GM21528 (cell line): ENCODE results near the gene PDLIM5.

Experiments
- ATAC-seq: cut with Tn5 transposase; IDR thresholded peaks from one replicate; pipeline ENCODE4 v1.9.1; 2021; ENCODE audit warnings: mild to moderate bottlenecking, moderate library complexity; ENCODE audit not compliant: unreplicated experiment, low FRiP score

The PDLIM5 gene

GRCh38 chr4:94523033-94523580 lies 71.4 kb downstream of the PDLIM5 start:
- ATAC-seq = no peak

- no peak for ATAC-seq
Measured at GRCh38 chr4:94523617-94524016, 71.9 kb downstream of the PDLIM5 start.

DNA sequence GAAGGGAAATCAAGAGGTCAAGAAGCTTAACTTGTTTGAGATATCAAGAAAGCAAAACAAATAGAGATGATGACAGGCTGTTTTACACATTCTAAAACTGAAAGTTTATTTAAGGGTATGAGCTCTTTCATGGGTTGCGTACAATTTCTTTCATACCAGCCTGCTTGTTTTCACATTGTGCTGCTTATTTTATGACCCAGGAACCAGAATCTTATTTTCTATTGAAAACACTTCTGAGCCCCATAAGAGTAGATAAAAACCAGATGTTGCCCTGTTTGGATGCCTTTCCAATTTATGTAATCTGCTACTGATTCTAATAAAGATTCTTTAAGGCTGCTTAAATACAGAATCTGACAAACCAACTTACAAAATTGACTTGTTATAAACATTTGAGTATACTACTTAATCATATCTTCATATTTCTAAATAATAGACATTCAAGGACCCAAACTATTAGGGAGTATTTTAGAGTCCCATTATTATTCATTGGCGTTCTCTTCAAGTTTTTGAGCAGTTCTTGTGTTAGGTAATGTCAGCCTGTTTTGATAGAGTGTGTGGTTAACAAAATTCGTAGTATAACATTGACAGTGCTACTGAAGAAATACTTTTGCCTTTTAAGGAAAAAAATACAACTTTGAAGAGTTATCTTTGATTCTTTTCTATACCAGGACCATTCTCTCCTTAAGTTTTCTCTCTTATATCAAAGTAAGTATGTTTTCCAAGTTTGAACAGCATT lies 74.4 kb downstream of the PDLIM5 start:
- peak; percentile 62 for ATAC-seq

- no peak for ATAC-seq
Measured at GRCh38 chr4:94527556-94528233, 76.0 kb downstream of the PDLIM5 start.

DNA sequence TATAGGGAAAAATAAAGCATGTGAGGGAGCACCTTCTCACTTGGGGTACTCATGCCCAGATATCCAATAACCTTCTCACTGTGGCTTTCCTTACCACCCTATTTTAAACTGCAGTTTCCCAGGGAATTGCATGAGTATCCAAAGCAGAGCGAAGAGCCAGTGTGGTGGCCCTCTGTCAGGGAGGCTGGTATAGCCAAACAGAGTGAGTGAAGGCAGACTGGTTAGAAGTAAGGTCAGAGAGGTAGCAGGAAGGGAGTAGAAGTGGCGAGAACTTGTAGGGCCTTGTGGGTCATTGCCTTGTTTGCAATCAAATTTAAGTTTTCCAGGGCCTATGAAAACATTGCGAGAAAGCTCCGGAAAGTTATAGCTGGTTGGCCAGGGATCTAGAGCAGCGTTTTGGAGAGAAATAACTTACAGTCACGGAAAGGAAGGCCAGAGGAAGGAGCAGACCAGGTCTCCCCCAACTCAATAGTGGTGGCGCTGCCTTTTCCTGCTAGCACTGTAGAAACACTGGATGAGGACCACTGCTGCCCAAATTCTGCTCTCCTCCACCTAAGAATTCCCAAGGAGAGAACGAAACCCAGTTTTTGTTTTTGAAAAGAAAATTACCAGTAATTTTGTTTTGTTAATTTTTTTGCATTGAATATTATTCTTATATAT lies 77.2 kb downstream of the PDLIM5 start:
- ATAC-seq = no peak

GRCh38 chr4:94530073-94530472 lies 78.3 kb downstream of the PDLIM5 start:
- ATAC-seq = no peak

DNA sequence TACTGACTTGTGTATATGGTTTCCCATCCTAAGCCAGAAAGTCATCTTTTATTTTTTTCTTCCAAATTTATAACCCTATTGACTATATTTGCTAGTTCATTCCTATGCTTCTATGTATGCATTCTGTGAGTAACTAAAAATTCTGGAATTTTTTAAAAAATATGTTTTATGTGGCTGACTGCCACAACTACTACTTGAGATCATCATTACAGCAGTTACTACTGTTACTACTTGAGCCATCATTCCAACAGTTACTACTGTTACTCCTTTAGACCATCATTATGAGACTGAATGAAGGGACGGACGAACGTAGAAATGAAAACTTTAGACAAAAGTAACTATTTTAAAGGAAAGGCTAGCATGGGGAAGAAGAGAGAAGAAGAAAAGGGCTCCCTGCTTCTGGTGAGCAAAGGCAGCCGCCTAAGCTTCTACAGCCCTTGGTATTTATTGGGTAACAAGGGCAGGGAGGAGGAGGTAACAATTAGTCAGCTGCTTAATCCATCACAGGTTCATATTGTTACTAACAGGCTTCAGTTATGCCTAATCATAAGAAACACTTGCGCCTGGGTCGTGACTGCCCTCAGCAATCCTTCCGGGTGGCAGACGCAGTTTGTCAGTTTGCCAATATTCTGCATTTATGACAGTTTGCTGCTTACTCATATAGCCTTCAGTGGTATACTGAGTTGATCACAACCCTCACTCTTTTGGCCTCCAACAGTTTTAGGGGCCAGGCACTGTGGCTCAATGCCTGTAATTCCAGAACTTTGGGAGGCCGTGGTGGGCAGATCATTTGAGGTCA lies 80.4 kb downstream of the PDLIM5 start:
- ATAC-seq = no peak

- ATAC-seq = no peak
Measured at GRCh38 chr4:94533405-94534223, 81.9 kb downstream of the PDLIM5 start.

DNA sequence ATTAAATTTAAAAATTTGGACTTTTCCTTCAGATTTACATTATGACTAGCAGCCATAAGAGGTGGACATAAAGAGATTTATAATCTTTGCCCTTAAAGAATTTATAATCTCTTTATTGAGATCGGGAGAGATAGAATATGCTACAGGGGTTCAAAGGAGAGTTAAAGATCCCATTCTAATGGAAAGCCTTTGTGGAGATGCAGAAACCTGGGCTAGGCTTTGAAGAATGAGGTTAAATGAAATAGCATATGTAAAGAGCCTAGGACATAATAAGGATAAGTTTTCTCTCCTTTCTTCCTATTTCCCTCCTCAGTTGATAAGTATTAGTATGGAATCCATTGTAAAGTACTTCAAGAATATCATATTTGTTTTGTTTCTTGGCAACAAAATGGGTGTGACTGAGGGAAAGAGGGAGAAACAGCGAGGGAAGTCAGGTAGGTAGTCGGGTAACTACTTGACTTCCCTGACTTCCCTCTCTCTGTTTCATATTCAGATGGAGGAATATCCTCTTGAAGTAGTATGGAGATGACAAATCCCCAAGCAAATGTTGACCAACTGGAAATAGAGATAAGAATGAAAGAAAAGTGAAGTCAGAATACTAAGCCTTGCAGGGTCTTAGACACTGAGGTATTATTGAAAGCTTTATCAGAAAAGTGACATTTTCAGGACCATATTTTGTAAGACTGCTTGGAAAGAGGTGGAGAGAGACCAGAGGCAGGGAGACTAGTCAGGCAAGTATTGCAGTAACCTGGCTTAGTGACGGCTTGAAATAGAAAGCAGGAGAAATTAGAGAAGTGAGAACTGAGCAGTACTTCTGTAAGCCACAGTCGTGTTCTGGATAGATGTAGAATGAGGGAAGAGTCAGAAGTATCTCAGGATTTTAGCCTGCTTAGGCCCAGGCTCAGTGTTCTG lies 82.9 kb downstream of the PDLIM5 start:
- ATAC-seq = peak; percentile 94

DNA sequence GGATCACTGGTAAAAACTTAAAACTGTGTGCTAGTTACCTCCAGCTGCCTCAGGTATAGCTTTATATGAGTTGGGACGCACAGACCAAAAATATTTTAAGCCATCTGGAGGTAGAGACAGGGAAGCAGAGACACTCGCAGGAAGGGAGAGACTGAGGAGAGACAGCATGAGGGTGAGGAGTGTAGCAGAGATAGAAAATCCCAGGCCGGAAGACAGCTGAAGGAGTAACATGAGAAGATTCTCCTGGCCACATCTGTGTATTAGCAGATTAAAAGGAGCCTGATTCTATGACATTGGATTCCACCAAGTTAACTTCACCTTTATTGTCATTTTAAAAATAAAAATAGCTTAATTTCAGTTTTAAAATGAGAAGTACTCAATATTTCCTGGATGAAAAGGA lies 84.3 kb downstream of the PDLIM5 start:
- ATAC-seq = no peak

DNA sequence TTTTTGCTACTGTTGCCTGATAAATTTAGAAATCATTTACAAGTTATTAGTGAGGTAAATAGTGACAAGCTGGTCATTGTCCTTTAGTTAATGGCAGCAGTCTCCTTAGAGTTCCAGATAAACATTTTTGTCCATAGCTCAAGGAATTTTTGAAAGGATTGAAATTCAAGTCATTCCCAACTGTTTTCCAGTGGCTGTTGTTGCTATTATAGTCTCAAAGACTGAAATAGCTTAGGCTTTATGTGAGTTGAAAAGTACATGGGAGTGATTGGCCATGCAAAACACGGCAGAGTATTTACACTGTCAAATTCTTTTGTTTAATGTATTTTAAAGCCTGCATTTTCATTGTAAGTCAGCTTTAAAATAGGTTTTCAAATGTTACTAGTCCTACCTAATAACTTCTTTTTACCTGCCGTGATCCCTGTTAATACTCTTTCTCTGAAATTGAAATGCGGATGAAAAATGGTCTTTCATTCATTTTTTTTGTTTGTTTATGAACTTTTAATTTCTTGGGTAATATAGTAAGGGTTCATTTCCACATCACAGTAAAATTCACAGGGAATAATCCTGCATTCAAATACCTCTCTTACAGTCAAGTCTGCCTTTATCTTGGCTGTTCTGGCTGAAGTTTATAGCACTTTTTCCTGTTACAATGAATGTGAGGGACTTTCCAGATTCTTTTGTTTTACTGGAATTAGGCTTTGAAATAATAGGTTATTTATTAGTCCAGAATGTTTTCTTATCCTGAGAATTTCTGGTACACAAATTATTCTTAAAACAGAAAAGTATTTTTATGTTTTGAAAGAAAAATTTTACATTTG lies 85.1 kb downstream of the PDLIM5 start:
- no peak for ATAC-seq

DNA sequence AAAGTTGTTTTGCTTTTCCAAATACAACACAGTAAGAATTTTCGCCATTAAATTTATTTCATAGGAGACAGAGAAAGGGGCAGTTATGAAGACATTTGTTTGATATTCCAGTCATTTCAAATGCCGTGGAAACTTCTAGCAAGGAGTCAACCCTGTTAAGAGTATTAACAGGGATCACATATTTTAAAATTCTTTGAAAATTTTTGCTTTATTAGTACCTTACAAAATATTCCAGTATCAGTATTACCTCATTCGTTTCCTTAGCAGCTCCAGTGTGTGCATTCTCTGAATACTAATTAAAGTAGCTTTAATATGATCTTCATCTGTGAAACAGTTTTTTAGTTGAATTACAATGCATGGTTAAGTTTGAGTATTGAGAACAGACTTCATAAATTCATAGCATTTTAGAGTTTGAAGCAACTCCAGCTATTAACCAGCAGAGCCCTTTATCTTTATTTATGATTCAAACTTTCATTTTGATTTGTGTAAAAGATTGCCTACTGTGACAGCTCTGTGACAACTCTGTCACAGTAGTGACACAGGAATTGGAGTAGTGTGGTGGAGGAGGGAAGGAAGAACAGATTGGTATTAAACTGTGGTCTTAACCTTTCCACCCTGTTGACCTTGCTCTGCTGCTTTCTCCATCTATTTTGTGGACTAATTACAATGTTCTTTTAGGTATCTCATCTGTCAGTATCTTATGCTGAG lies 86.3 kb downstream of the PDLIM5 start:
- ATAC-seq = no peak

DNA sequence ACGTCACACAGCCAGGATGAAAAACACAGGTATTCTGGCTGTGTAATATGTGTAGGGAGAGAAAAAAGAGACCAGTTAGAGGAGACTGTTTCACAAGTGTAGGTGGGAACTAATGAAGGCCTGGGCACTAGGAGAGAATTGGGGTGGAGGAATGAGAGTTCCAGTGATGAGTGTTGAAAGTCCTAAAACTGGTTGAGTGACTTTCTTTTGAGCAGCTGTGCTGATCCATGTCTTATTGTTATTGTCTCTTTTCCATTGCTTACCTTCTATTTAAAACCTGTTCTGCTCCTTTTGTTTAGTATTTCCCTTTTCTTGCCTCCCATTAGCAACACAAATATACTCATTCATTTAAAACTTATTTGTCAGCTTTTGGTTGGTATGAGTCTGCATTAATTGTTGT lies 88.7 kb downstream of the PDLIM5 start:
- ATAC-seq = no peak

GRCh38 chr4:94544811-94545210 lies 93.1 kb downstream of the PDLIM5 start:
- ATAC-seq = no peak

DNA sequence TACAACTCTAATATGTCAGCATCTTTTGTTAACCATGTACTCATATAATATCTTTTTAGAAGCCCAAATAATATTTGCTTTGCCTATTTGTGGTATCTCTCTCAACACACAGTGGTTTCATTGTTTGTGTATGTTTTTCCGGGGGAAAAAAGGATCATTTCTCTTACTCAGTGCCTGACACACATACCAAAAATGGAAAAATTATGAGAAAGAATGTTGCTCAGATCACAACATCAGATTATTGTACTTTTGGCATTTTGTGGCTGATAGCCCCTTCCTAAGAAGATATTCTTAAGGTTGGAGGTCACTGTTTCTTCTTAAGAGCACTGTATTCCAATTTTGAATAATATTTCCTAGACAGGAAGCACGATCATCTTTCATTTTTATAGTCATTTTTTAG lies 93.6 kb downstream of the PDLIM5 start:
- no peak for ATAC-seq

DNA sequence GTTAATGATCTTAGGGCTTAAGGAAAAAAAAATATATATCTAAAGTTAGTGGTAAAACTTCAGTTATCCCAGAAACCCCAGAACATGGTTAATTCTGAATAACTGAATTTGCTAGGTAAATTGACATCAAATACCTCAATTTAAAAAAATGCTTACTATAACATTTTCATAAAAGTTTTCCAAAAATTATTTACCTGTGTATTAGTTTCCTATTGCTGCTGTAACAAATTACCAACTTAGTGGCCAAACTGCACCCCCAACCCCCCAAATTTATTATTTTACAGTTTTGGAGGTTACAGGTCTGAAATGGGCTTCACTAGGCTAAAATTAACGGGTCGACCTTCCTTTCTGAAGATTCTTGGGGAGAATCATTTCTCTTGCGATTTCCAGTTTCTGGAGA lies 95.2 kb downstream of the PDLIM5 start:
- ATAC-seq = no peak

- ATAC-seq = no peak
Measured at GRCh38 chr4:94548571-94548970, 96.8 kb downstream of the PDLIM5 start.
